Measurements from ENCODE around the gene ZNF774.

ZNF774 gene

DNA sequence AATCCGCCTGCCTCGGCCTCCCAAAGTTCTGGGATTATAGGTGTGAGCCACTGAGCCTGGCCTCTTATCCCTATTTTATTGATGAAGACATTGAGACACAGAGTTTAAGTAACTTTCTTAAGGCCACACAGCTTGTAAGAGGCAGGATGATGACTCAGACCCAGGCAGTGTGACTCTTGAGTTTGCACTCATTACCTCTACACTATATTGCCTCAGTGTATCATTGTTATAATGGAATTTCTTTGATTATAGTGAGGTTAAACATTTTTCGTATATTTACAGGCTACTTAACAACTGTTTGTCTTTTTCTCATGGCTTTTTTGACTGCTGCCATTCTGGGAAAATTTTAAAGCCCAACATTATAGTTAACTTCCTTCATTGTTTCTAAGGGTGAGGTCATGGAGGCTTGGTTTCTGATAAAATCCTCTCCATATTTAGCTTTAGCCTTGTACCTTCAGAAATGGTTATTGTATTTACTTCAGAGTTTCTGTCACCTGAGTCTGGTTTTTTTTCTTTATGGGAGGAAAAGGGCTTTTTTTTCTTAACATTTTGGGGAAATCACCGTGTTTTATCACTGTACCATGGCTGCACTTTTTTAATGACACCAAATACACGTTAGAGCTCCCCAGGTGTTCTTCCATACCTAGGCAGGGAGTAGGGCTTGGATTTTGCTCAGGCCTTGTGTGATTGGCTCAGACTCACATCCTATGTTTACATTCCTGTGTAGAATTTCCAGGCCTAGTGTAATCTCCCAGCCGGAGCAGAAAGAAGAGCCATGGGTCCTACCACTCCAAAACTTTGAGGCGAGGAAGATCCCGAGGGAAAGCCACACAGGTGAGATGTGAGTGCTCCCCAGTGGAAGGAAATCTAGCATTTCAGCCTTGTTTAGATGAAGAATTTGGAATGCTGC, 6.3 kb downstream of the ZNF774 start:
- Histone ChIP-seq H3K4me1 (ENCODE audit: control insufficient read depth in 1 of 2, insufficient read depth in 2 of 2, low read length in 2 of 2) (peaks cover 5 to 7% of the 10 kb centered on the region in 2 donors), H3K9ac (ENCODE audit: low read depth in 1 of 2, low read length in 2 of 2) (no peak overlapping the region), H3K27ac (ENCODE audit: low read depth, low read length) (no peak overlapping the region)

DNA sequence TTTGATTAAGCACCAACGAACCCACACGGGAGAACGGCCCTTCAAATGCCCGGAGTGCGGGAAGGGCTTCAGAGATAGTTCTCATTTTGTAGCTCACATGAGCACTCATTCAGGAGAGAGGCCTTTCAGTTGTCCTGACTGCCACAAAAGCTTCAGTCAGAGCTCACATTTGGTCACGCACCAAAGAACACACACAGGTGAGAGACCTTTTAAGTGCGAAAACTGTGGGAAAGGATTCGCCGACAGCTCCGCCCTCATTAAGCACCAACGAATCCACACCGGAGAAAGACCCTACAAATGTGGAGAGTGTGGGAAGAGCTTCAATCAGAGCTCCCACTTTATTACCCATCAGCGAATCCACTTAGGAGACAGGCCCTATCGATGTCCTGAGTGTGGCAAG, 8.7 kb downstream of the ZNF774 start:
- Histone ChIP-seq H3K4me3 (ENCODE audit: low read depth in 1 of 2, low read length in 2 of 2) (no peak overlapping the region), H3K9me3 (ENCODE audit: control insufficient read depth in 1 of 2, low read length in 2 of 2) (no peaks in the 10 kb centered on the region), H3K27me3 (ENCODE audit: control insufficient read depth in 1 of 2, insufficient read depth in 2 of 2, low read length in 2 of 2) (no peaks in the 10 kb centered on the region), H3K9ac (ENCODE audit: low read depth in 1 of 2, low read length in 2 of 2) (no peak overlapping the region), H3K4me1 (ENCODE audit: control insufficient read depth in 1 of 2, insufficient read depth in 2 of 2, low read length in 2 of 2) (peaks cover 5 to 7% of the 10 kb centered on the region in 2 donors), H3K27ac (ENCODE audit: low read depth, low read length) (no peak overlapping the region), H3K36me3 (ENCODE audit: control insufficient read depth in 1 of 2, insufficient read depth in 2 of 2, low read length in 2 of 2) (peaks cover 0 to 12% of the 10 kb centered on the region in 2 donors)

More for the DNA sequence above, 6.3 kb downstream of the ZNF774 start:
- Histone ChIP-seq H3K4me3 (ENCODE audit: low read depth in 1 of 2, low read length in 2 of 2) (no peak overlapping the region), H3K9me3 (ENCODE audit: control insufficient read depth in 1 of 2, low read length in 2 of 2) (no peaks in the 10 kb centered on the region), H3K27me3 (ENCODE audit: control insufficient read depth in 1 of 2, insufficient read depth in 2 of 2, low read length in 2 of 2) (no peaks in the 10 kb centered on the region), H3K36me3 (ENCODE audit: control insufficient read depth in 1 of 2, insufficient read depth in 2 of 2, low read length in 2 of 2) (peaks cover 0 to 12% of the 10 kb centered on the region in 2 donors)

DNA sequence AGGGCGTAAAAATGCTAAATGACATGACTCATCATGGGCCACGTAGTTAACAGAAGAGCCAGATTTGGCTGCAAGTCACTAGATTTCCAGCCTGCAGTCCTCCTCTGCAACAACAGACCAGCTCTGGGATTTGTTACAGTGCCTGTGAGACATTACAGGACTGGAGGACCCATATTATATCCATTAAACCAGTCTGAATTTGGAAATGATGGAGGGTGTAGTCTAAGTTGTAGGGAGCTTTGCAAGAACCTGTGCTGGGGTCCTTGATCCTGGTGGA, 10.8 kb downstream of the ZNF774 start:
- no peak overlapping the region for H3K9ac ChIP-seq (ENCODE audit: low read depth in 1 of 2, low read length in 2 of 2)

DNA sequence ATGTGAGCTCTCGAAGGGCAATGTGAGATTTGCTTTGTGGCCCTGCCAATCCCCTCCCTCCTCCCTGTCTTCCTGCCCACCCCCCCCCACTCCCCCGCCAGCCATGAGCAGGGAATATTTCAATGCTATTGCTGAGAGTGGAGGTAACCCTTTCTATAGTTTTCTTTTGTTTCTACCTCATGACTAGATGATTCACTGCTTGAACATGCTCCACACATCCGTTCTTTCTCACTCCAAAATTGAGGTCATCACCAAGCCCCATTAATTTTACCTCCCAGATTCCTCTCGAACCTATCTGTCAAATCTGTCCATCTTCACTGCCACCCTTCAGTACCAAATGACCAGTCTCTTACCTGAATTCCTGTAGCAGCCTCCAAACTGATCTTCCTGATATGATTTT, 12.2 kb downstream of the ZNF774 start:
- no peak overlapping the region for H3K27ac ChIP-seq (ENCODE audit: low read depth, low read length)

More for the DNA sequence above, 10.8 kb downstream of the ZNF774 start:
- Histone ChIP-seq H3K9me3 (ENCODE audit: control insufficient read depth in 1 of 2, low read length in 2 of 2) (no peaks in the 10 kb centered on the region), H3K27ac (ENCODE audit: low read depth, low read length) (no peak overlapping the region), H3K4me3 (ENCODE audit: low read depth in 1 of 2, low read length in 2 of 2) (no peak overlapping the region), H3K27me3 (ENCODE audit: control insufficient read depth in 1 of 2, insufficient read depth in 2 of 2, low read length in 2 of 2) (no peaks in the 10 kb centered on the region), H3K4me1 (ENCODE audit: control insufficient read depth in 1 of 2, insufficient read depth in 2 of 2, low read length in 2 of 2) (peaks cover 5 to 7% of the 10 kb centered on the region in 2 donors), H3K36me3 (ENCODE audit: control insufficient read depth in 1 of 2, insufficient read depth in 2 of 2, low read length in 2 of 2) (peaks cover 0 to 12% of the 10 kb centered on the region in 2 donors)

DNA sequence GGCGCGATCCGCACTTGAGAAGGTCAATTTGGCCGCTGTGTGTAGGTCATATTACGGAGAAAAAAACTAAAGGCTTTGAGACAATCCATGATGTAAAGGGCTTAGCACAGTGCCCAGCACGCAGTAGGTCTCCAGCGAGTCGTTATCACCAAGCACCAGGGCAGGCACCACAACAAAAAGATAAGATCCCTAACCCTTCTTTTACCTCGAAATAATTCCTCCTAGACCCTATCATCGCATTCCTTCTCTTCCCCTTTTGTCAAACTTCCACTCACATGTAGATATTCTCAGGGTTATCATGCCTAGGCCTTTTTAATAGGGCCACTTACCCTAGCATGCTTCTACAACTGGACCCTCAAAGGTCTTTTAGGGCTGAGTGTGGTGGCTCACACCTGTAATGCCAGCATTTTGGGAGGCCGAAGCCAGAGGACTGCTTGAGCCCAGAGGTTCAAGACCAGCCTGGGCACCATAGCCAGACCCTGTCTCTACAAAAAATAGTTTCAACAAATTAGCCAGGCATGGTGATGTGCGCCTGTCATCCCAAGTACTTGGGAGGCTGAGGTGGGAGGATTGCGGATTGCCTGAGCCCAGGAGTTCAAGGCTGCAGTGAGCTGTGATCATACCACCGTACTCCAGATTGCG, 13.5 kb downstream of the ZNF774 start:
- peaks cover 0 to 4% of the 10 kb centered on the region in 2 donors for H3K36me3 ChIP-seq (ENCODE audit: control insufficient read depth in 1 of 2, insufficient read depth in 2 of 2, low read length in 2 of 2)
- no peaks in the 10 kb centered on the region for H3K9me3 ChIP-seq (ENCODE audit: control insufficient read depth in 1 of 2, low read length in 2 of 2)
- H3K9ac ChIP-seq (ENCODE audit: low read depth in 1 of 2, low read length in 2 of 2), result no peak overlapping the region
- no peaks in the 10 kb centered on the region for H3K27me3 ChIP-seq (ENCODE audit: control insufficient read depth in 1 of 2, insufficient read depth in 2 of 2, low read length in 2 of 2)
- no peak overlapping the region for H3K4me3 ChIP-seq (ENCODE audit: low read depth in 1 of 2, low read length in 2 of 2)
- H3K27ac ChIP-seq (ENCODE audit: low read depth, low read length), result no peak overlapping the region
- peaks cover 5 to 7% of the 10 kb centered on the region in 2 donors for H3K4me1 ChIP-seq (ENCODE audit: control insufficient read depth in 1 of 2, insufficient read depth in 2 of 2, low read length in 2 of 2)

More for the DNA sequence above, 12.2 kb downstream of the ZNF774 start:
- Histone ChIP-seq H3K9me3 (ENCODE audit: control insufficient read depth in 1 of 2, low read length in 2 of 2) (no peaks in the 10 kb centered on the region), H3K4me1 (ENCODE audit: control insufficient read depth in 1 of 2, insufficient read depth in 2 of 2, low read length in 2 of 2) (peaks cover 5 to 7% of the 10 kb centered on the region in 2 donors), H3K27me3 (ENCODE audit: control insufficient read depth in 1 of 2, insufficient read depth in 2 of 2, low read length in 2 of 2) (no peaks in the 10 kb centered on the region), H3K4me3 (ENCODE audit: low read depth in 1 of 2, low read length in 2 of 2) (no peak overlapping the region), H3K36me3 (ENCODE audit: control insufficient read depth in 1 of 2, insufficient read depth in 2 of 2, low read length in 2 of 2) (peaks cover 0 to 12% of the 10 kb centered on the region in 2 donors), H3K9ac (ENCODE audit: low read depth in 1 of 2, low read length in 2 of 2) (no peak overlapping the region)

DNA sequence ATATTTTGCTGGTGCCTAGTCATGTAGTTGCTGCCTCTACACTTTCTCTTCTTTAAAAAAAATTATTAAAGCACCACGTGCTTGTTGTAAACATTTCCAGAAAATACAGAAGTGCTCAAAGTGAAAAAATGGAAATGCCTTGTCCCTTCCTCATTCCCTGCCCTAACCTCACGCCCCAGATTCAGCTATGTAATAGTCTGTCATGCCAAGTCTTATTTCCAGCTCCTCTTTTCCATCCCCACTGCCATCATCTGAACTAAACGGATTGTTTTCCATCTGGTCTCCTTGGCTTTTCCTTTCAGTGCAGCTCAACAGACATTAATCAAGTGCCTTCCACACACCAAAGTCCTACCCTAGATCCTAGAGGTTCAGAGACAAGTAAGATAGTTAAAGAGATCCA, 15.5 kb downstream of the ZNF774 start:
- Histone ChIP-seq H3K4me3 (ENCODE audit: low read depth in 1 of 2, low read length in 2 of 2) (no peak overlapping the region), H3K27me3 (ENCODE audit: control insufficient read depth in 1 of 2, insufficient read depth in 2 of 2, low read length in 2 of 2) (no peaks in the 10 kb centered on the region), H3K4me1 (ENCODE audit: control insufficient read depth in 1 of 2, insufficient read depth in 2 of 2, low read length in 2 of 2) (peaks cover 0 to under 1% of the 10 kb centered on the region in 2 donors), H3K9me3 (ENCODE audit: control insufficient read depth in 1 of 2, low read length in 2 of 2) (no peaks in the 10 kb centered on the region), H3K27ac (ENCODE audit: low read depth, low read length) (no peak overlapping the region), H3K36me3 (ENCODE audit: control insufficient read depth in 1 of 2, insufficient read depth in 2 of 2, low read length in 2 of 2) (no peaks in the 10 kb centered on the region), H3K9ac (ENCODE audit: low read depth in 1 of 2, low read length in 2 of 2) (no peak overlapping the region)

DNA sequence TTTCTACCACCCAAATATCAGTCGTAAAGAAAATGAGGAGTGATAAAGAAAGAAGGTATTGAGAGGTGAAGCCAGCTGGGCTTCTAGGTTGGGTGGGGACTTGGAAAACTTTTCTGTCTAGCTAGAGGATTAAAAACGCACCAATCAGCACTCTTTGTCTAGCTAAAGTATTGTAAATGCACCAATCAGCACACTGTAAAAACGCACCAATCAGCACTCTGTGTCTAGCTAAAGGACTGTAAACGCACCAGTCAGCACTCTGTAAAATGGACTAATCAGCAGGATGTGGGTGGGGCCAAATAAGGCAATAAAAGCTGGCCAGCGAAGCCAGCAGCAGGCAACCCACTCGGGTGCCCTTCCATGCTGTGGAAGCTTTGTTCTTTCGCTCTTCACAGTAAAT, 23.0 kb downstream of the ZNF774 start:
- Histone ChIP-seq H3K27me3 (ENCODE audit: control insufficient read depth in 1 of 2, insufficient read depth in 2 of 2, low read length in 2 of 2) (no peaks in the 10 kb centered on the region), H3K36me3 (ENCODE audit: control insufficient read depth in 1 of 2, insufficient read depth in 2 of 2, low read length in 2 of 2) (no peaks in the 10 kb centered on the region), H3K9ac (ENCODE audit: low read depth in 1 of 2, low read length in 2 of 2) (no peak overlapping the region), H3K4me1 (ENCODE audit: control insufficient read depth in 1 of 2, insufficient read depth in 2 of 2, low read length in 2 of 2) (peaks cover 0 to 5% of the 10 kb centered on the region in 2 donors), H3K9me3 (ENCODE audit: control insufficient read depth in 1 of 2, low read length in 2 of 2) (peaks cover 7 to 8% of the 10 kb centered on the region in 2 donors), H3K4me3 (ENCODE audit: low read depth in 1 of 2, low read length in 2 of 2) (no peak overlapping the region), H3K27ac (ENCODE audit: low read depth, low read length) (no peak overlapping the region)

DNA sequence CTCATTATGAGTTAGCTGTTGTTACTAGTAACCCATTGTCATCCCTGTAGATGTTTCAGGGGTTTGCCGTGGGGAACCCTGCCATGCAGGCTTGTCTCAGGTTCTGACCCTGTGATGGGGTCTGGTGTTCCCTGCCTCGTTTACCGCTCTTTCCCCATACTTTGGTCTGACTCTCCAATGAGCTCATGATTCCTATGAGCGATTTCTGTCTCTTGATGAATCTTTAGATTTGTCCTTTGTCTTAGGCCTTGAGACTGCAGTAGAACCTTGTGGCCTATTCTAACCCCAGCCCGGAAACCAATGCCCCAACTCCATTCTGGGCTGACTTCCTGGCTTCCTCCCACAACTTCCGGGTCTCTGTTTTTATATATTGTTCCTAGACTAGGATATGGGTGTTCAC, 24.7 kb downstream of the ZNF774 start:
- no peak overlapping the region for H3K9ac ChIP-seq (ENCODE audit: low read depth in 1 of 2, low read length in 2 of 2)
- H3K36me3 ChIP-seq (ENCODE audit: control insufficient read depth in 1 of 2, insufficient read depth in 2 of 2, low read length in 2 of 2), result no peaks in the 10 kb centered on the region
- H3K9me3 ChIP-seq (ENCODE audit: control insufficient read depth in 1 of 2, low read length in 2 of 2), result peaks cover 7 to 8% of the 10 kb centered on the region in 2 donors
- H3K27me3 ChIP-seq (ENCODE audit: control insufficient read depth in 1 of 2, insufficient read depth in 2 of 2, low read length in 2 of 2), result no peaks in the 10 kb centered on the region
- no peak overlapping the region for H3K27ac ChIP-seq (ENCODE audit: low read depth, low read length)
- peak overlapping the region in 1 of 2 donors; percentile 1 for H3K4me3 ChIP-seq (ENCODE audit: low read depth in 1 of 2, low read length in 2 of 2)
- H3K4me1 ChIP-seq (ENCODE audit: control insufficient read depth in 1 of 2, insufficient read depth in 2 of 2, low read length in 2 of 2), result peaks cover 0 to 5% of the 10 kb centered on the region in 2 donors

DNA sequence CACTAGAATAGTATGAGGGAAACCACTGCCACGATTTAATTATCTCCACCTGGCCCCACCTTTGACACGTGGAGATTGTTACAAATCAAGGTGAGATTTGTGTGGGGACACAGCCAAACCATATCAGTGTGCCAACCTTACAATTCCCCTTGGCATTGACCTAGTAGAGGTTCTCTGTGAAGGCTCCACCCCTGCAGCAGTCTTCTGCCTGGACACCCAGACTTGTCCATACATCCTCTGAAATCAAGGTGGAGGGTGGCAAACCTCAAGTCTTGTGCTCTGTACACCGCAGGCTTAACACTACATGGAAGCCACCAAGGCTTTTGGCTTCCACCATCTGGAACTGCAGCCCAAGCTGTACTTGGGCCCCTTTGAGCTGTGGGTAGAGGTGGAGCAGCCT, 27.2 kb downstream of the ZNF774 start:
- H3K4me1 ChIP-seq (ENCODE audit: control insufficient read depth in 1 of 2, insufficient read depth in 2 of 2, low read length in 2 of 2), result peaks cover 0 to 5% of the 10 kb centered on the region in 2 donors
- H3K4me3 ChIP-seq (ENCODE audit: low read depth in 1 of 2, low read length in 2 of 2), result no peak overlapping the region
- H3K27ac ChIP-seq (ENCODE audit: low read depth, low read length), result no peak overlapping the region

DNA sequence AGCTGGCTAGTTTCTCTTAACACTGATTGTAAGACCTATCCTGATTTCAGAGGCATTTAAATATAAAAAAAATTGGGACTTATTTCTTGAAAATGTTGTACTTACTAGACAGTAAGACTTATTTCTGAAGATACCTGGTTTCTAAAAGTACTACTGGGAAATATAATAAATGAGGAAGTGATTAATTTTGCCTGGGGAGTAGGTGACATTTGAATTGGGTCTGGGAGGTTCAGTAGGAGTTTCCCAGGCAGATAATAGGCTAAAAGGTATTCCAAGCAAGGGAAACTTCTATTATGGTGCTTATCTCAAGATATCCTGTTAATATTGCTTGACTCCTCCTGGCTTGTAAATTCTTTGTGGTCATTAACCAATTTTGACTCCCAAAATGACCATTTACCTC, 29.4 kb downstream of the ZNF774 start:
- Histone ChIP-seq H3K9me3 (ENCODE audit: control insufficient read depth in 1 of 2, low read length in 2 of 2) (peaks cover 7 to 8% of the 10 kb centered on the region in 2 donors), H3K4me1 (ENCODE audit: control insufficient read depth in 1 of 2, insufficient read depth in 2 of 2, low read length in 2 of 2) (peaks cover 0 to 4% of the 10 kb centered on the region in 2 donors), H3K27ac (ENCODE audit: low read depth, low read length) (no peak overlapping the region), H3K4me3 (ENCODE audit: low read depth in 1 of 2, low read length in 2 of 2) (no peak overlapping the region), H3K27me3 (ENCODE audit: control insufficient read depth in 1 of 2, insufficient read depth in 2 of 2, low read length in 2 of 2) (no peaks in the 10 kb centered on the region), H3K9ac (ENCODE audit: low read depth in 1 of 2, low read length in 2 of 2) (no peak overlapping the region), H3K36me3 (ENCODE audit: control insufficient read depth in 1 of 2, insufficient read depth in 2 of 2, low read length in 2 of 2) (no peaks in the 10 kb centered on the region)

More for the DNA sequence above, 27.2 kb downstream of the ZNF774 start:
- Histone ChIP-seq H3K27me3 (ENCODE audit: control insufficient read depth in 1 of 2, insufficient read depth in 2 of 2, low read length in 2 of 2) (no peaks in the 10 kb centered on the region), H3K36me3 (ENCODE audit: control insufficient read depth in 1 of 2, insufficient read depth in 2 of 2, low read length in 2 of 2) (no peaks in the 10 kb centered on the region), H3K9me3 (ENCODE audit: control insufficient read depth in 1 of 2, low read length in 2 of 2) (peaks cover 7 to 8% of the 10 kb centered on the region in 2 donors), H3K9ac (ENCODE audit: low read depth in 1 of 2, low read length in 2 of 2) (no peak overlapping the region)
